ENCODE data around the gene KLF15.

Gene KLF15

DNA sequence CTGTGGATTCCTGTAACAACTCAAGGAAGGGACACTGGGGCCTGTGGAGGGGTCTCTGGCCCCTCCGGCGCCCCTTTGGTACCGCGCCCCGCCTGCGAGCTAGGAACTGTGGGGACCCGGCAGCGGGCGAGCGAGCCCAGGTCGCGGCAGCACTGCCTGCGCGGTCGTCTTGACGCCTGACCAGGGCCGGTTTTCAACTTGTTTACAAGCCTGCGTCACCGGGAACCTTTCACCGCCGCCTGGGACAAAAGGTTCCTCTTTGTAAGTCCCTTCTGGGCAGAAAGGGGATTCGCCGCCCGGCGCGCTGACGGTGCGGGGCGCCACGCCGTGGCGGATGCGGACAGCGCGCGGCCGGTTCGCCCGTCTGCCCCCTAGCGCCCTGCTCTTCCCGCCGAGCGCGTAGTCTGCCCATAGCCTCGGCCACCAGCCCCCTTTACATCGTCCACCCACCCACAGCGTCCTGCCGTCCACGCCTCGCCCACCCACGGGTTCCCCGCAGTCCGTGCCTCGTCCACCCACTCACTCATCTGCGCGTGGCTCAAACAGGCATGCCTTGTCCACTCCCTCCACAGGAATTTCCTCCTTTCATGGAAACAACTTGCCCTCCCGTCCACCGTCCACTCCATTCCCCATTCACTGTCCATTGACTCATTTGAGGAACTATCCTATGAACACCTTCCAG is 32.0 kb upstream of the KLF15 start:
- DNase-seq (ENCODE audit: low read depth, low spot score): peak; percentile 96

DNA sequence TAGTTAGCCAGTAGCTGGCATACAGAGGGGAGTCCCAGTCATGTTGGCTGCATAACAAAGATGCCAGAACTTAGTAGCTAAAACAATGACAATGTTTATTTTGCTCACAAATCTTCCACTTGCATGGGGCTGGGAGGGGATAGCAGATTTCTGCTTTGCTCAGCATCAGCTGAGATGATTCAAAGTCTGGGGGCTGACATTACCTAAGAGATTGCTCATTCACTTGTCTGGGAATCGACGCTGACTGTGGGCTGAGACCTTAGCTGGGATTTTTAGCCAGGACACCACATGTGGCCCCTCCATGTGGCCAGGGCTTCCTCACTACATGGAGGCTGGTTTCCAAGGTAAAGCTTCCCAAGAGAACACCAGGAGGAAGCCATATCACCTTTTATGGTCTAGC is 24.8 kb upstream of the KLF15 start:
- DNase-seq (ENCODE audit: low read depth, low spot score): no peak

GRCh38 chr3:126380011-126380768 is 23.0 kb upstream of the KLF15 start:
- peak; percentile 44 for DNase-seq (ENCODE audit: low read depth, low spot score)

GRCh38 chr3:126378341-126378751 is 21.1 kb upstream of the KLF15 start:
- DNase-seq (ENCODE audit: low read depth, low spot score): no peak

DNA sequence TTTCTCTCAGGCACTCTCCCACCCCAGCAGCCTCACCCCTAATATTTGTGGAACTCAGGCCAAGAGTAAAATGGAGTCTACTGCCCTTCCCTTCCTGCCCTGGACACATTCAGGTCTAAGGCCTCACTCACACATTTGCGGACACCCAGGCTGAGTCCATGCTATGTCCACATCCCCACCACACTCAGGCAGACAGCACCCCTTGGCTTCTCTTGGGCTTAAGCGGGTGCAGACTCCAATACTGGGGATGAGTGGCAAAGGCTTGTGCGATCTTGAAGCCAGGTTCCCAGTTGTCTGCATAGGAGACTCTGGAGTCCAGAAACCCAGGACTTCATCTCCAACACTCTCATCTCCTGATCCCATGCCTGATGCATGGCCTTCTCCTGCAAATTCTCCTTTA is 20.0 kb upstream of the KLF15 start:
- no peak for DNase-seq (ENCODE audit: low read depth, low spot score)

DNA sequence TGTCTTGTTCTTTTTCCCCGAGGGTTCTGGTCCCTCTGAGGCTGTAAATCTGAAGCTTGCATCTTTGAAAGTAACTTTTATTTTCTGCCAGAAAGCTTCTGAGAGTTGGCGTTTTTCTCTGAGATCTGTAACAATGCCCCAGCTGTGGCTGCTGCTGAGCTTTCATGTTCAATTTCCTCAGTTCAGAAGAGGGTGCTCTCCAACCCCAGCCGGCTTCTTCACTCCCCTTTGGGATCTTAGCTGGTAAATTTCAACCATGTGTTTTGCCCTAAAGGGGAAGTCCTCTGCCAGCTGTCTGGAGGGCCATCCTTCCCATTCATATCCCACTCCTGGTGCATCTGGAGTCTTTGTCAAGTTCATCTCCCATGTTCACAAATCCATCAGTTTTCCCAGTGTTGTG is 19.2 kb upstream of the KLF15 start:
- no peak for DNase-seq (ENCODE audit: low read depth, low spot score)

- DNase-seq (ENCODE audit: low read depth, low spot score): no peak
Observed at GRCh38 chr3:126375835-126376331, 18.7 kb upstream of the KLF15 start.

- no peak for DNase-seq (ENCODE audit: low read depth, low spot score)
Observed at GRCh38 chr3:126373682-126374601, 16.7 kb upstream of the KLF15 start.

DNA sequence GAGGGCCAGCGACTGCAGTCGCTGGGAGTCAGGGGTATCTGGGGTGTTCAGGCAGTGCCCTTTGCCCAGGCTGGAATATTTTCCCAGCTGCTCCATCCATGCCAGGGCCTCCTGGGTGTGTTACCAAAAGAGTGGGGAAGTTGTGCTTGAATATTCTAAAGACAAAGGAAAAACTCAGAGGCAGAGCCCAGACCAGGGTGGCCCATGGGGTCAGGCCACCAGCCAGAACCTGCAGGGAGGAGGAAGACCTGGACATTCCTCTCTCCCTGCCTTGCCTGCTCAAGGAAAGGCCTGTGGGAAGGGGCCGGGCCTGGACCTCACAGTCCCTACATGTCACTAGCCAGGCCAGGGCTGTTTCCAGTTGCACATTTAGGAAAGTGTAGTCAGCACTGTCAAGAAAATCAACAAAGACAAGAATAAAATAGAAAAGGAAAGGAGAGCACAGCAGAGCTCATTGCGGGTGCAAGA is 16.0 kb upstream of the KLF15 start:
- no peak for DNase-seq (ENCODE audit: low read depth, low spot score)

DNA sequence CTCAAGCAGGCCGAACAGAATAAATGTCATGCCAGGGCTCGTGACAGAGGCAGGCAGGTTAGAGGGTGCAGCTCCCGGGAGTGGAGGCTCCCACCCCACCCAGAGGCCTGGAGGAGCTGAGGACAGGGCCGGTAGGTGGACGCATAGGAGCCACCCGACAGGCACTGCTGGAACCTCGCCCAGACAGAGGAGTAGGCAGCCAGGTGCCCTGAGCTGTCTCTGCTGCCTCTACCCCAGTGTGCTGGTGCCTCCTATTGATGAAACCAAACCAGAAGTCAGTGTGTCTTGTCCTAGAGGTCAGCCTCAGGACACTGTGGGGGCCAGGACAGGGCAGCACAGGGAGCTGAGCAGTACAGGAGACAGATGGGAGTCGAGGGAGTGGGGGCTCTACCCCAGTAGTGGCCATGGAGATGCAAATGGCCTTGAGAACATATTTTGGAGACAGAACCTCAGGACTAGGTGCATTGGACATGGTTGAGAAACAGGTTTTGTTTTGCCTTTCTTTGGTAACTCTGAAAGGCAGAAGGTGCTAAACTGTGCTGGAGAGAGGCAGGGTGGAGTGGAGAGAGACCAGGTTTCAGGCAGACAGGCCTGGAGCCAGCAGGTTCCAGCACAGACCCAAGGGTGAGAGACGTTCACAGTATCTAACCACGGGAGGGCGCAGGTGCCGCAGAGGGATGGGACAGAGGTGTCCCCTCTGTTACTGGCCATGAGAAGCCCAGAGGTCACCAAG is 15.4 kb upstream of the KLF15 start:
- DNase-seq (ENCODE audit: low read depth, low spot score): no peak

GRCh38 chr3:126371096-126371705 is 14.0 kb upstream of the KLF15 start:
- no peak for DNase-seq (ENCODE audit: low read depth, low spot score)

DNA sequence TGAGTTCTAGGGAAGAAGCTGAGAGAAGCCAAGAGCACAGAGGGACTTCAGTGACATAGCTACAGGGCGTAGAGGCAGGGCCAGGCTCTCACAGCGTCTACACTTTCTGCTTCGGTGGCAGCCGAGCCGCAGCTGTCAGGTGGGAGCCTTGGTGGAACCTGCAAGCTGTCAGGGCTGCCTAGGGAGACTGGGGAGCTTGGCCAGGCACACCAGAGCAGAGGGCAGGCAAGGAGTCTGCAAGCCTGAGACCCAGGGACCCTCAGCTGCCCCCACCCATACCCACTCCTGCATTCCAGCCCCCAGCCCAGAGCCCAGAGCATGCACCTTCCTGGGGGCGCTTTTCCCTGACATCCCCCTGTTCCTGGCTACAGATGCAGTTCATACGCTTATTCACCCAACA is 13.4 kb upstream of the KLF15 start:
- DNase-seq (ENCODE audit: low read depth, low spot score): no peak

GRCh38 chr3:126370055-126370454 is 12.8 kb upstream of the KLF15 start:
- no peak for DNase-seq (ENCODE audit: low read depth, low spot score)

DNA sequence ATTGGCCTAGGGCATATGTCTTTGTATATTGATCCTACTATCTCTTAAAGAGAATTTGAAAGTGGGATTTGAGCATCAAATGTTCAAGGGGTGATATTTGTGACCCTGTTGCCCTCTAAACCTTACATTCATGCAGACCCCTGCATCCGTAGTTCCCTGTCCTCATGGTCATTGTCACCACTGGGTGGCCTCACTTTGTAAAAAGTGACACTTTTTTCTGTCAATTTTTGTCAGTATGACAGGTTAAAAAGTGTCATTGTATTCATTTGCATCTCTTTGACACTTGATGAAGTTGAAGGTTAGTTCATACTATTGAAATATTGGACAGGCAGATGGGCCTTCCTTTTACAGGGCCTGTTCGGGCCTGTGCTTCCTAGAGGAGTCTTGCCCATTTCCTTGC is 12.3 kb upstream of the KLF15 start:
- DNase-seq (ENCODE audit: low read depth, low spot score): no peak

DNA sequence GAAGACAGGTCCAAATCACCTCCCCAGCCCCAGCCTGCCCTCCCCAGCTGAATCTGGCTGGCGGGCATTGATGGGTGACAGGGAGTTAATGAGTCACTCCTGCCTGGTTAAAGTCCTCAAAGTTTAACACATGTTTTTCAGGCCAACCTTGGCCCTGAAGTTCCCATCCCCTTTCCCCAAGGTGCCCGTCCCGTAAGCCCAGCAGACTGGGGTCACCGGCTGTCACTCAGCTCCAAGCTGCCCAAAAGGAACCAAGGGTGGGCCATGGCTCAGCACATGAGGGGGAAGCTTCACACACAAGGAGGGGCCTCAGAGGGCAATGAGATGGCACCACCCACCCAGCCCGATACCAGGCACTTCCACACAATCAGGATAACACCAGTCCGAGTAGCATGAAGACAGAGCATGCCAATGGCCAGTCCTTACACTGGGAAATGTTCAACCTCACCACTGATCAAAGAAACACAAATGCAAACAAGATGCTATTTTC is 10.2 kb upstream of the KLF15 start:
- DNase-seq (ENCODE audit: low read depth, low spot score): no peak

- no peak for DNase-seq (ENCODE audit: low read depth, low spot score)
Observed at GRCh38 chr3:126365351-126366277, 8.4 kb upstream of the KLF15 start.

DNA sequence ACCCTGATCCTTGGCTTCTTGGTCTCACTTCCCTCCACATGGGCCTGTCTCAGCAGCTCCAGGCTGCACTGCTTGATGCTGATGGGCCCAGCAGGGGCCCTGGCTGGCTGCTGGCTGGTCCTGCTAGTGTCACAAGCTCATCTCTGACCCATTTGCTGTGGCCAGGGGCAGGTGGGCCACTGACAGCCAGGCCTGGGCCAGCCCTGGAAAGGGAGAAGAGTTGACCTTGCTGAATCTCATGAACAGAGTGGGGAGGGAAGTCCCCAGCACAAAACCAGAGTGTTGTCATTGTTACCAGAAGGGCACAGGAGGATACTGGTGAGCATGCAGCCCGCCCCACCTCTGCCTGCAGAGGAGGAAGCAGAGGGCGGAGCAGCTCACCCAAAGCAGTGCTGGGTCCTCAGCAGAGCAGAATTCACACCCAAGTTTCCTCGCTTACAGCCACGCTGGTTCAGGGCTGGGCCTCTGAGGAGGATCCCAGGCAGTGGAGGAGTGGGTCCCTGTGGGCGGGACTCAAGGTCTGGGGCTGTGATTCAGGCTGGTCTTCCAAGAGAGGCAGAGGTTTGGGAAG is 7.6 kb upstream of the KLF15 start:
- DNase-seq (ENCODE audit: low read depth, low spot score): no peak

- DNase-seq (ENCODE audit: low read depth, low spot score): no peak
Observed at GRCh38 chr3:126364130-126364695, 7.0 kb upstream of the KLF15 start.

DNA sequence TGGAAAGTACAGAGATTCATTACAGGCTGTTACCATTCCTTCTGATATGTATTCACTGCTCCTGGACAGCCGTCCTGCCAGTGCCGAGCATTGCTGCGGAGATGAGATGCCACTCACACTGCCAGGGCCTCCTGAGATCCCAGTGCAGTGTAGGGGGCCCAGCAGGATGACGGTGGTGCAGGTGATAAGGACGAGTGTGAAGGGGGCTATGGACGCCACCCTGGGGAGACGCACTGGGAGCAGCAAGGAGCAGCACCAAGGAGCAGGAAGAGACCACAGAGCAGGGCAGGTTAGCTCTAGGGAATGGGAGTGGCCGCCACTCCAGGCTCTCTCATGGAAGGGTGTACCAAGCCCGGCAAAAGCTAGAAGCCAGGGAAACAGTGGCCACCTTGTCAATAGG is 4.0 kb upstream of the KLF15 start:
- DNase-seq (ENCODE audit: low read depth, low spot score): no peak

All from ELF-1 (cell line).